GM12892 (cell line): ENCODE data around the gene RARB.

Experiments used
- DNase-seq: peaks from one replicate; pipeline ENCODE4 v3.0.0; 2011; ENCODE audit not compliant: insufficient read length
- FAIRE-seq: peaks from 2 replicates; lab custom pipeline; 2011; peaks lifted over from hg19 to GRCh38; lab: Jason Lieb, UNC
- POLR2A ChIP-seq: IDR thresholded peaks from 2 replicates; pipeline ENCODE4 v1.6.1; 2011; ENCODE audit warnings: low read depth, low read length, control low read depth
- POLR2AphosphoS5 ChIP-seq: IDR thresholded peaks from 2 replicates; pipeline ENCODE4 v1.6.1; 2011; ENCODE audit warnings: low read depth, low read length, control low read depth
- TAF1 ChIP-seq: IDR thresholded peaks from 2 replicates; pipeline ENCODE4 v1.6.1; 2011; ENCODE audit warnings: low read depth, mild to moderate bottlenecking, control low read depth, low read length, borderline replicate concordance

RARB gene

GRCh38 chr3:25453619-25454004 is 25.5 kb downstream of the RARB start:
- FAIRE-seq (no peak), DNase-seq (no peak)
- TF ChIP-seq POLR2AphosphoS5 (no peak), POLR2A (no peak), TAF1 (no peak)

DNA sequence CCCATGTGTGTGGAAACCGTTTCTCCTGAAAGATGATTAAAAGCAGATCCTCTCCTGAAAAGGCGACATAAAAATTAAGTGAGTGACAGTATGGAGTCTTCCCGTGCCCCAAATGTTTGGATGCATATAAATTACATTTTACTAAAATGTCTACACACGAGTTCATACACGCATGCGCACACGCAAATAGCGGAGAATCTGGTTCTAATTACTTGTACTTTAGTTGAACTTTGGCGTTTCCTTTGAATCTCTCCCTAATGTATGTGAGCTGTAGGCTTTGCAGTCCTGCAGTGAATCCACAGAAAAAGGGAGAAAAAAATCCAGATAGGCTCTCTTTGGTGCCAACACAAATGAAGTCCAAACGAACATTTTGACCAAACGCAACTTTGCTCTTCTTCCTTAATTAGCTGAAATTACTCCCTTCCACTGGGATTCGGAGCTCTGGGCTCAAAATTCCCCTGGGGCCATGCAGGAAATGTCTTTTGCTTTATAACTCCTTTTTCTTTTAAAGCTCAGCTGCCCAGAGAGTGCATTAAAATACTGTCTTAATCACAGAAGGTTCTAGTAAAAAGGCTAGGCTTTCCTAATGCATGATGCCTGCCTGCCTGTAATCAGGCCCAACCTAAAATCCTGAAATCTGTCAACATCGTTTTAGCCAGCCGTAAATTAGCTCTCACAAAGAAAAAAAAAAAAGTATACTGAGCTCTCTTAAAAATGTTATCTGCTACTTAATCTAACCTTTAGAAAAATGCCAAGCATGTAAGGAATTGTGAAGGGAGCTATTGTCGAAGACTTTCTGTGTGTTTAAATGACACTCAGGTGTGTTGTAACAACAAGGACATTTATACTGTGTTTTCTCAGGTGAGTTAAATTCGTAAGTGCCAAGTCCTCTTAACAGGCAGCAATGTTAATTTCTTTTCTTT is 26.2 kb downstream of the RARB start:
- DNase-seq (no peak), FAIRE-seq (no peak)
- no peak for TF ChIP-seq POLR2AphosphoS5
- no peak for TF ChIP-seq POLR2A
- TF ChIP-seq TAF1 = no peak

DNA sequence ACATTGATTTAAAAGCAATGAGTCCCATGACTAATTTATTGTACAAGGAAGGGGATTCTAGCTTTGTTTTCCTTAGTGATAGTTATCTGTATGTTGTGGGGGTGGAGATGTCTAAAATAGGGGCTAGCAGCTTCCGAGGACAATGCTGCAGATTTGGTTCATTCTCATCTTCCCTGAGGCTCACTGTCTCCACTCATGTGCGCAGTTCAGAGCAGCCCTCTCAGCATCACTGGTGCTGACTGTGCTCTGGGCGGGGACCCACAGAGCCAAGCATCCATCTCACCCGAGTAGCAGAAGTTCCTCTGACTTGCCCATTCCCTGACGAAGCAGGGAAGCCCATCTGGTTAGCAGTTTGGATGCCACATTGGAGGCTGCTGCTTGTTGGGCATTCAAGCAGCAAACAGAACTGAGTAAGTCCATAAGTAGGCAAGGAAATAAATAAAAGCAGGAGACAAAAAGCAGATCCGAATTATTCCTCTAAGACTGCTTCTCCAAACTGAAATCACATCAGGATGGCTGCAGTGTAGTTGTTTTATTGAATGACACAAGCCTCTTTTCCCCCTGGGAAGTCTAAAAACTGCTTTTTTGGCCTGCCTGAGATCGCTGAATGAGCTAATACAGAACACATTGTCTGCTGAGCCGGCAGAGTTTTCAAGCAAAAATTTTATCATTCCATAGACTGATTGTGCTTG is 27.5 kb downstream of the RARB start:
- FAIRE-seq = no peak
- TF ChIP-seq POLR2AphosphoS5 = no peak
- no peak for TF ChIP-seq POLR2A
- TF ChIP-seq TAF1 = no peak
- no peak for DNase-seq

GRCh38 chr3:25456723-25457670 is 28.9 kb downstream of the RARB start:
- no peak for DNase-seq
- TF ChIP-seq POLR2A = no peak
- TF ChIP-seq TAF1 = no peak
- no peak for TF ChIP-seq POLR2AphosphoS5
- no peak for FAIRE-seq

DNA sequence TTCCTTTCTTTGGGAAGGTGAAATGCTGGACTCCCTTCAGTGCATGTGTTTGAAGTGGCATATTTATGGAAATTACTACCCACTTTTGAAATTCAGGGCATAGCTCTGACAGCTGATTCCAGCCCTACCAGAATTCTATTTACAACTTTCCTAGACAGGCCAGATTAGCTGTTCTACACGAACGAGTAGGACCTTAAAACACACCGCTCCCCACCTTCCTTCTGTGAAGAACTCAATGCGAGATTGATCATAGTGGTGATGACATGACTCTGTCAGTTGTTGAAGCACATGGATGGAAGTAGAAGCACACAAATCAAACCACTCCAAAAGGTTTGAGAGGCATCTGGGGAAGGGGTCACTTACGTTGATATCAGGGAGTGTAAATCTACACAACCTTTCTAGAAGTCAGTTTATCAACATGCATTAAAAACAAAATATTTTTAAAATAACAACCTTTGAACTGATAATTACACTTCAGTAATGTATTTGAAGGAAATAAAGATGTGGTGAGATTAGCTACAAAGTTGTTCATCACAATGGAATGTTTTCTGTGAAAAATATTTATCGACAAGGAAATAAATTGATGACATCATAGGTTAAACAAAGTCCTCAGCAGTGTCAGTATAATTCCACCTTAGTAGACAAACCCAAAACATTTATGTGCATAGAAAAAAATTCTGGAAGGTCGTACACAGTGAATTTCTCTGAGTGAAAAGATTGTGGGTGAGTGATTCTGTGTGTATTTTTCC is 29.8 kb downstream of the RARB start:
- FAIRE-seq (no peak), DNase-seq (no peak)
- no peak for TF ChIP-seq POLR2A
- no peak for TF ChIP-seq POLR2AphosphoS5
- no peak for TF ChIP-seq TAF1

GRCh38 chr3:25458420-25458814 is 30.4 kb downstream of the RARB start:
- no peak for TF ChIP-seq POLR2A
- TF ChIP-seq TAF1 = no peak
- TF ChIP-seq POLR2AphosphoS5 = no peak
- FAIRE-seq (no peak), DNase-seq (no peak)

DNA sequence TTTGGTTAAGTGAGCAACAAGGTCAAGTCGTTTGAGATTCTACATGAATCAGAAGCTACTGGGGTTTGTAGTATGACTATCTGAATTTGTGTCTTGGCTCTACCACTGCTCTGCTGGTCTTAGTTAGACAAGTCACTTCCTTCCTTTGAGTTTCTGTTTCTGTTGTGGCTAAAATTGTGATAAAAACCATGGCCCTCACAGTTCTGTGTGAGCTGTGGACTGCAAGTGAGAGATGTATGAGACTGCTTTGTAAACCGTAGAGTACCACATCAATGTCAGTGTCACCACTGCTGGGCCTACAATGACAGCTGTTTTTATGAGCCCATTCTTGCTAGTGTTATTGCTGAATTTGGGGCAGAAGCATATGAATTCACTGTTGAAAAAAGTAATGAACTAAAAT is 32.7 kb downstream of the RARB start:
- FAIRE-seq = peak; percentile 70
- no peak for TF ChIP-seq POLR2A
- no peak for TF ChIP-seq TAF1
- TF ChIP-seq POLR2AphosphoS5 = no peak
- no peak for DNase-seq

DNA sequence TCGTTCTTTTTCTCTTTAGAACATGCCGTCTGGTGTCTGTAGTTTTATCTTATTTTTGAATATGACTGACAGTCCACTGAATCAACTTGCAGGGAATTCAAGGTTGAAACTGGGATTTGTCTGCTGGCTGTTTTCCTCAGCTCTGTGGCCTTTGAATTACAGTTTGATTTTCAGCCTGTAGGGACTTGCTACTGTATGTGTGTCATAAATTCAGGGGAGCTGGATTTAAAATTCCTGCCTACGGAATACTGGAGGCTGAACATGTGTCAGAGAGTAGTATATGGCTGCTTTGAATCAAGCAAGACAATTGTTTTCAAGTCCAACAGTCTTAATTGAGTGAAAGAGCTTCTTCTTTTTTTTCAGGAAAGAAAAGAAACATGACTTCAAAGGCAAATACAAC is 33.9 kb downstream of the RARB start:
- FAIRE-seq (no peak), DNase-seq (no peak)
- TF ChIP-seq POLR2A (no peak), TAF1 (no peak), POLR2AphosphoS5 (no peak)

- DNase-seq = no peak
- FAIRE-seq = peak; percentile 51
- TF ChIP-seq POLR2AphosphoS5 (no peak), POLR2A (no peak), TAF1 (no peak)
These were observed 34.4 kb downstream of the RARB start for GRCh38 chr3:25462495-25462894.

DNA sequence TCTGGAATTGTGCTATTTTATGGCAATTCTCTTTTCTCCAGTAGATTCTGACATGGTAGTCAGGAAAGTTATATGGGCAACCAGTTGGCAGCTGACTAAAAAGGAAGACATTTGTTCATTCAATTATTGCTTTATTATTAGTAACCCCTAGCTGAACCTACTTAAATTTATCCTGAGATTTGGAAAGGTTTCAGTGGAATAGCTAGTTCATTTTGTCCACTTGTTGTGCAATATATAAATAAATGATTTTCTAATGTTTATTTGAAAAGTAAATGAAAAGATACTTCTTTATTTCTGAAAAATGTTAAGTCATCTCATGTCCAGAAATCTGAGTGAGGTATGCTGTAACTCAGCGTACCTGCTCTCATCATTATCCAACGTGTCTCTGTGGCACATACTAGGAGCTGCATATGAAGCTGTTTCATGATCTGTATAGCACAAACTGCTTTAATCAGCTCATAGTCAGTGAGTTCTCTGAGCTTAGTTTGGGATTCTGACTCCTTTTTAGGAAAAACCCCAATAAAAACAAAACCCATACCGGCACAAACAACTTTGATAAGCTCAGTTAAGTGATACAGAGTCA is 35.9 kb downstream of the RARB start:
- FAIRE-seq = no peak
- DNase-seq = no peak
- TF ChIP-seq POLR2A = no peak
